Ascending aorta (tissue), 2 donors: ENCODE measurements around the gene CIC. TPM values are rescaled to one million over a fixed set of nuclear protein-coding genes. Genes with fewer than 3 reads are reported as not detected.

Source experiments
- DNase-seq, 2 donors: peaks; one replicate each; pipeline ENCODE4 v3.0.0-alpha.2; 2019; ENCODE audit warnings: low spot score in 2 of 2
- H3K27ac ChIP-seq, 2 donors: fragments of 200-600 bp; sonication (generic); one replicate each; pipeline ENCODE4 v1.5.1; 2016 to 2017; ENCODE audit warnings: mild to moderate bottlenecking in 1 of 2
- H3K27me3 ChIP-seq: fragments of 200-600 bp; sonication (generic); one replicate; pipeline ENCODE4 v1.5.1; 2017
- H3K36me3 ChIP-seq, 2 donors: fragments of 200-600 bp; sonication (generic); one replicate each; pipeline ENCODE4 v1.5.1; 2016
- H3K4me1 ChIP-seq, 2 donors: fragments of 200-600 bp; sonication (generic); one replicate each; pipeline ENCODE4 v1.5.1; 2016 to 2017; ENCODE audit warnings: mild to moderate bottlenecking in 1 of 2
- H3K4me3 ChIP-seq, 2 donors: fragments of 200-600 bp; sonication (generic); one replicate each; pipeline ENCODE4 v1.5.1; 2016 to 2017; ENCODE audit warnings: mild to moderate bottlenecking in 1 of 2
- H3K9me3 ChIP-seq, 2 donors: fragments of 200-600 bp; sonication (generic); one replicate each; pipeline ENCODE4 v1.5.1; 2016
- CTCF ChIP-seq, 3 experiments: fragments of 200-600 bp in 2 of 3; fragments of 450-650 bp in 1 of 3; sonication (generic) in 2 of 3; IDR thresholded peaks; one replicate each; pipeline ENCODE4 v1.5.1; 2016 to 2019; ENCODE audit warnings: antibody characterized with exemption in 3 of 3, mild to moderate bottlenecking in 1 of 3, moderate library complexity in 1 of 3
- intact Hi-C: fragments of 100-400 bp; cut with DNase I; formaldehyde crosslinking; loops from one replicate; pipeline ENCODE4 v1.15.1; 2023
- total RNA-seq: library from RNA; depleted of rRNA; stranded (reverse); fragments of >200 nt; gene quantifications from one replicate; pipeline ENCODE4 v1.1.0, GENCODE V29; 2016

CIC gene
- total RNA-seq, 1 donor from 2014 or later: 247 TPM

GRCh38 chr19:42287827-42288107, 18.7 kb downstream of the CIC start:
- Histone ChIP-seq H3K4me3 (no peak overlapping the region), H3K27ac (no peak overlapping the region), H3K36me3 (peaks cover 58 to 60% of the 10 kb centered on the region in 2 donors), H3K9me3 (no peaks in the 10 kb centered on the region), H3K27me3 (no peaks in the 10 kb centered on the region), H3K4me1 (peaks cover 22 to 31% of the 10 kb centered on the region in 2 donors)
- TF ChIP-seq CTCF (IDR thresholded peaks at IDR 0.05): no peak
- DNase-seq: no peak
- intact Hi-C loops: no loop called here

GRCh38 chr19:42288387-42288786, 19.3 kb downstream of the CIC start:
- Histone ChIP-seq H3K4me1 (peaks cover 18 to 25% of the 10 kb centered on the region in 2 donors), H3K36me3 (peaks cover 64 to 66% of the 10 kb centered on the region in 2 donors), H3K4me3 (no peak overlapping the region), H3K27me3 (no peaks in the 10 kb centered on the region), H3K27ac (no peak overlapping the region), H3K9me3 (no peaks in the 10 kb centered on the region)
- DNase-seq: no peak
- intact Hi-C loops: no loop called here
- TF ChIP-seq CTCF (IDR thresholded peaks at IDR 0.05): no peak

- intact Hi-C loops: no loop called here
- Histone ChIP-seq H3K27ac (no peak overlapping the region), H3K4me3 (no peak overlapping the region), H3K36me3 (peaks cover 70 to 72% of the 10 kb centered on the region in 2 donors), H3K9me3 (no peaks in the 10 kb centered on the region), H3K27me3 (no peaks in the 10 kb centered on the region), H3K4me1 (peaks cover 18 to 25% of the 10 kb centered on the region in 2 donors)
- no peak for TF ChIP-seq CTCF (IDR thresholded peaks at IDR 0.05)
- DNase-seq: no peak
These were observed 20.0 kb downstream of the CIC start for GRCh38 chr19:42288881-42289555.

GRCh38 chr19:42289556-42290041, 20.5 kb downstream of the CIC start:
- Histone ChIP-seq H3K4me3 (no peak overlapping the region), H3K27me3 (no peaks in the 10 kb centered on the region), H3K27ac (no peak overlapping the region), H3K36me3 (peaks cover 76 to 78% of the 10 kb centered on the region in 2 donors), H3K4me1 (peaks cover 17 to 24% of the 10 kb centered on the region in 2 donors), H3K9me3 (no peaks in the 10 kb centered on the region)
- TF ChIP-seq CTCF (IDR thresholded peaks at IDR 0.05): no peak
- intact Hi-C loops: no loop called here
- DNase-seq: no peak

GRCh38 chr19:42290136-42290522, 21.1 kb downstream of the CIC start:
- Histone ChIP-seq H3K4me3 (no peak overlapping the region), H3K4me1 (peaks cover 12 to 19% of the 10 kb centered on the region in 2 donors), H3K36me3 (peaks cover 80 to 83% of the 10 kb centered on the region in 2 donors), H3K27me3 (no peaks in the 10 kb centered on the region), H3K9me3 (no peaks in the 10 kb centered on the region), H3K27ac (no peak overlapping the region)
- peak in 1 of 2 donors; percentile 60 for DNase-seq
- intact Hi-C loops: no loop called here
- no peak for TF ChIP-seq CTCF (IDR thresholded peaks at IDR 0.05)
